Body of pancreas (tissue), 4 donors: ENCODE results near the gene IL16. TPM values are rescaled to one million over a fixed set of nuclear protein-coding genes. Genes with fewer than 3 reads are reported as not detected.

ENCODE experiments used
- ATAC-seq: fragments of 150-250 bp; one replicate; pipeline ENCODE4 v1.9.1; 2016
- DNase-seq, 4 donors: peaks; one replicate each; pipeline ENCODE4 v3.0.0-alpha.2; 2019
- H3K27ac ChIP-seq, 4 donors: fragments of 200-600 bp; sonication (generic); 1 replicate in 3 of 4; 2 replicates in 1 of 4; pipeline versions ENCODE4 v1.5.1 to v1.6.1; 2016 to 2019; ENCODE audit warnings: mild to moderate bottlenecking in 1 of 4, mixed read lengths in 1 of 4, moderate library complexity in 1 of 4
- H3K27me3 ChIP-seq, 2 donors: fragments of 200-600 bp; sonication (generic); one replicate each; pipeline ENCODE4 v1.6.0; 2016; ENCODE audit warnings: mild to moderate bottlenecking in 1 of 2
- H3K36me3 ChIP-seq, 2 donors: fragments of 200-600 bp; sonication (generic); replicated peaks in 1 of 2; 2 replicates each; pipeline ENCODE4 v1.5.1; 2016; ENCODE audit warnings: low read depth in 2 of 2; ENCODE audit not compliant: insufficient read depth in 1 of 2
- H3K4me1 ChIP-seq: fragments of 200-600 bp; sonication (generic); one replicate; pipeline ENCODE4 v1.6.0; 2016
- H3K4me3 ChIP-seq, 2 donors: fragments of 200-600 bp; sonication (generic); 1 replicate in 1 of 2; 2 replicates in 1 of 2; pipeline ENCODE4 v1.5.1; 2016 to 2019
- H3K9me3 ChIP-seq, 3 donors: fragments of 200-600 bp; sonication (generic); 1 replicate in 2 of 3; 2 replicates in 1 of 3; pipeline ENCODE4 v1.5.1; 2016
- POLR2A ChIP-seq, 3 donors: fragments of 450-650 bp; IDR thresholded peaks; one replicate each; pipeline ENCODE4 v1.6.1; 2016; ENCODE audit warnings: antibody characterized with exemption in 3 of 3, mild to moderate bottlenecking in 2 of 3
- WGBS, 2 donors: methylation state at CpG; one replicate each; pipeline ENCODE4 v1.1.5; 2017; 5-methylcytosine and 5-hydroxymethylcytosine counted together
- intact Hi-C: fragments of 100-400 bp; cut with DNase I; formaldehyde crosslinking; loops from one replicate; pipeline ENCODE4 v1.15.1; 2023
- total RNA-seq, 2 donors: library from RNA; depleted of rRNA; stranded (reverse); fragments of >200 nt; gene quantifications; one replicate each; pipeline ENCODE4 v1.1.0, GENCODE V29; 2016
- TF ChIP-seq, protein P1 (sequence below), 7 experiments: fragments of 450-650 bp in 4 of 7; fragments of 200-600 bp in 3 of 7; sonication (generic) in 3 of 7; IDR thresholded peaks; one replicate each; pipeline ENCODE4 v1.5.1; 2016 to 2019; ENCODE audit warnings: antibody characterized with exemption in 7 of 7

IL16 gene
- total RNA-seq, 2 donors from 2014 or later = 2.9 to 4.9 TPM

GRCh38 chr15:81165535-81165934 lies 31.1 kb upstream of the IL16 start:
- Histone ChIP-seq H3K27me3 (no peaks in the 10 kb centered on the region), H3K4me3 (no peak overlapping the region), H3K9me3 (no peaks in the 10 kb centered on the region), H3K27ac (no peak overlapping the region), H3K4me1 (peaks cover 10% of the 10 kb centered on the region), H3K36me3 (no peaks in the 10 kb centered on the region)
- intact Hi-C loops = no loop called here
- TF ChIP-seq POLR2A (IDR thresholded peaks at IDR 0.05) = no peak
- TF ChIP-seq, protein P1, sequence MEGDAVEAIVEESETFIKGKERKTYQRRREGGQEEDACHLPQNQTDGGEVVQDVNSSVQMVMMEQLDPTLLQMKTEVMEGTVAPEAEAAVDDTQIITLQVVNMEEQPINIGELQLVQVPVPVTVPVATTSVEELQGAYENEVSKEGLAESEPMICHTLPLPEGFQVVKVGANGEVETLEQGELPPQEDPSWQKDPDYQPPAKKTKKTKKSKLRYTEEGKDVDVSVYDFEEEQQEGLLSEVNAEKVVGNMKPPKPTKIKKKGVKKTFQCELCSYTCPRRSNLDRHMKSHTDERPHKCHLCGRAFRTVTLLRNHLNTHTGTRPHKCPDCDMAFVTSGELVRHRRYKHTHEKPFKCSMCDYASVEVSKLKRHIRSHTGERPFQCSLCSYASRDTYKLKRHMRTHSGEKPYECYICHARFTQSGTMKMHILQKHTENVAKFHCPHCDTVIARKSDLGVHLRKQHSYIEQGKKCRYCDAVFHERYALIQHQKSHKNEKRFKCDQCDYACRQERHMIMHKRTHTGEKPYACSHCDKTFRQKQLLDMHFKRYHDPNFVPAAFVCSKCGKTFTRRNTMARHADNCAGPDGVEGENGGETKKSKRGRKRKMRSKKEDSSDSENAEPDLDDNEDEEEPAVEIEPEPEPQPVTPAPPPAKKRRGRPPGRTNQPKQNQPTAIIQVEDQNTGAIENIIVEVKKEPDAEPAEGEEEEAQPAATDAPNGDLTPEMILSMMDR (IDR thresholded peaks at IDR 0.05) = no peak
- DNase-seq (no peak), ATAC-seq (no peak)
- 75 to 88% methylated on average over 3 of the region's 3 CpGs for whole genome bisulfite sequencing, 2 donors

DNA sequence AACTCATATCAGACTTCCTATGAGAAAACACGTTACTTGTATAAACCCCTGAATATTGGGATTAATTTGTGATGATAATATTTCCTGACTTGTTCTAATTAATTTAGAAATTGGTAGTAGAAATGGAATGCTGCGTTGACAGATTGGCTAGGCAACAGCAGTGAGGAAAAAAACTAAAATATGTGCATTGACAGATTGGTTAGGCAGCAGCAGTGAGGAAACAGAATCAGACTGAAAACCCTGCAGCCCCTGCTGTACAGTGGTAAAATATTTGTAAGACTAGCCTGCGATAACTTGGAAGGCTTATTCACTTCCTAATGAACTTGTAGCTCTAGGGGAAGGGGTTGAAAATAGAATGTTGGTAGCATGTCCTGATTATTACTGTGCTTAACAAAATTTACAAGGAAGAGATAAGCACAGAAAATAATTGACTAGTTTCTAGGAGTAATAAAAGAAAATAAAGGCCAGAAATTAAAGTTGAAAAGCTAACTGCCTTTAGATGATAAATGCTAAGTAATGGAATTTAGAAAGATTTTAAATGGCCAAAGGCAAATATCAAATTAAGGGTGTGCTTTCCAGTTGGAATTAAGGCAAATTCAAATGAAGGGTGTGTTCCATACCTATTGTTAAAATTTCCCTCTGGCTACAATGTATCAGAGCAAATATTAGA lies 29.9 kb upstream of the IL16 start:
- Histone ChIP-seq H3K27ac (no peak overlapping the region), H3K9me3 (no peaks in the 10 kb centered on the region), H3K4me3 (no peak overlapping the region), H3K36me3 (no peaks in the 10 kb centered on the region), H3K27me3 (no peaks in the 10 kb centered on the region), H3K4me1 (peaks cover 10% of the 10 kb centered on the region)
- intact Hi-C loops = no loop called here
- DNase-seq (no peak), ATAC-seq (no peak)
- TF ChIP-seq, protein P1 (IDR thresholded peaks at IDR 0.05) = no peak
- no peak for TF ChIP-seq POLR2A (IDR thresholded peaks at IDR 0.05)
- WGBS, 2 donors = 65 to 85% methylated on average over 3 of the region's 3 CpGs

- 97 to 100% methylated on average over 2 of the region's 2 CpGs for WGBS, 2 donors
- DNase-seq (no peak), ATAC-seq (no peak)
- peaks cover 10% of the 10 kb centered on the region for H3K4me1 ChIP-seq
- intact Hi-C loops = no loop called here
- no peaks in the 10 kb centered on the region for H3K27me3 ChIP-seq
- TF ChIP-seq, protein P1 (IDR thresholded peaks at IDR 0.05) = no peak
- TF ChIP-seq POLR2A (IDR thresholded peaks at IDR 0.05) = no peak
- H3K4me3 ChIP-seq = no peak overlapping the region
- H3K9me3 ChIP-seq = no peaks in the 10 kb centered on the region
- H3K27ac ChIP-seq = no peak overlapping the region
- H3K36me3 ChIP-seq = no peaks in the 10 kb centered on the region
Measured at GRCh38 chr15:81168131-81168526, 28.6 kb upstream of the IL16 start.

GRCh38 chr15:81168644-81169043 lies 28.0 kb upstream of the IL16 start:
- DNase-seq = no peak
- Histone ChIP-seq H3K4me1 (peaks cover 10% of the 10 kb centered on the region), H3K36me3 (no peaks in the 10 kb centered on the region), H3K27ac (no peak overlapping the region), H3K27me3 (no peaks in the 10 kb centered on the region), H3K4me3 (no peak overlapping the region), H3K9me3 (no peaks in the 10 kb centered on the region)
- ATAC-seq = no peak
- no peak for TF ChIP-seq POLR2A (IDR thresholded peaks at IDR 0.05)
- TF ChIP-seq, protein P1 (IDR thresholded peaks at IDR 0.05) = no peak
- intact Hi-C loops = no loop called here
- 93% methylated on average over 2 of the region's 2 CpGs for WGBS, 2 donors

DNA sequence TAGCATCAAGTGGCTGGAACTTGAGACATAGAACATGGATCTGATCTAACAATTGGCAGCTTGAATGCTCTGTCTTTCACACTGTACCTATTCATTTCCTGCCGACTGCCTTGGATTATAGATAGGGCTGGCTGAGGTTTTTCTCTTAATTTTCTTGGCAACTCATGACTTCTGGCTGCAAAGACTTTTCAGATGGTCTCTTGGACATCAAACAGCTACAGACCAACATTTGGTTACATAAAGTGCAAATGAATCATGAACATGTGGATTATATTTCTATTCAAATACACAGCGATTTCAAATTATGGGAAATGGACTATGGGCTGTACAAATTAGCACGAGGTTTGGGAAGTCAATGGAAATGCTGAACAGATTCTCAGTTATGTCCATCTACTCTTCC lies 26.2 kb upstream of the IL16 start:
- intact Hi-C loops = no loop called here
- no peak for ATAC-seq
- H3K27ac ChIP-seq = no peak overlapping the region

More for the DNA sequence above, 26.2 kb upstream of the IL16 start:
- no peaks in the 10 kb centered on the region for H3K36me3 ChIP-seq
- no peaks in the 10 kb centered on the region for H3K9me3 ChIP-seq
- TF ChIP-seq, protein P1 (IDR thresholded peaks at IDR 0.05) = no peak
- H3K27me3 ChIP-seq = no peaks in the 10 kb centered on the region
- H3K4me1 ChIP-seq = peaks cover 10% of the 10 kb centered on the region
- 47 to 62% methylated on average over 3 of the region's 3 CpGs for WGBS, 2 donors
- H3K4me3 ChIP-seq = no peak overlapping the region
- no peak for DNase-seq
